Rectal smooth muscle tissue (tissue), 1 donor: ENCODE results near the gene LACTBL1.

Source experiments
- H3K27ac ChIP-seq: one replicate; pipeline ENCODE4 v1.7.0; 2013; ENCODE audit warnings: low read depth, low read length, inconsistent platforms
- H3K27me3 ChIP-seq: one replicate; pipeline ENCODE4 v1.7.0; 2013; ENCODE audit warnings: low read length; ENCODE audit not compliant: control insufficient read depth, insufficient read depth
- H3K36me3 ChIP-seq: one replicate; pipeline ENCODE4 v1.7.0; 2013; ENCODE audit warnings: low read length; ENCODE audit not compliant: control insufficient read depth, insufficient read depth
- H3K4me1 ChIP-seq: one replicate; pipeline ENCODE4 v1.7.0; 2013; ENCODE audit warnings: low read length; ENCODE audit not compliant: control insufficient read depth, insufficient read depth
- H3K4me3 ChIP-seq: one replicate; pipeline ENCODE4 v1.7.0; 2013; ENCODE audit warnings: low read length
- H3K9ac ChIP-seq: one replicate; pipeline ENCODE4 v1.7.0; 2013; ENCODE audit warnings: low read length

LACTBL1 gene

DNA sequence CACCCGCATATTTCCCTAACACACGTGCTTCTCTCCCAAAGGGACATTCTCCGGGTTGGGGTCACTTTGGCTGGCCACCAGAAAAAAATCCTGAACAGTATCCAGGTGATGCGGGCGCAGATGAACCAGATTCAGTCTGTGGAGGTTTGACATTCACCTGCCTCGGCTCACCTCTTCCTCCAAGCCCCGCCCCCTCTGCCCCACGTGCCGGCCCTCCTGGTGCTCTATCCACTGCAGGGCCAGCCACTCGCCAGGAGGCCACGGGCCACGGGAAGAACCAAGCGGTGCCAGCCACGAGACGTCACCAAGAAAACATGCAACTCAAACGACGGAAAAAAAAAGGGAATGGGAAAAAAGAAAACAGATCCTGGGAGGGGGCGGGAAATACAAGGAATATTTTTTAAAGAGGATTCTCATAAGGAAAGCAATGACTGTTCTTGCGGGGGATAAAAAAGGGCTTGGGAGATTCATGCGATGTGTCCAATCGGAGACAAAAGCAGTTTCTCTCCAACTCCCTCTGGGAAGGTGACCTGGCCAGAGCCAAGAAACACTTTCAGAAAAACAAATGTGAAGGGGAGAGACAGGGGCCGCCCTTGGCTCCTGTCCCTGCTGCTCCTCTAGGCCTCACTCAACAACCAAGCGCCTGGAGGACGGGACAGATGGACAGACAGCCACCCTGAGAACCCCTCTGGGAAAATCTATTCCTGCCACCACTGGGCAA is 59.1 kb downstream of the LACTBL1 start:
- Histone ChIP-seq H3K36me3 (peaks cover 6% of the 10 kb centered on the region), H3K27me3 (no peaks in the 10 kb centered on the region), H3K4me3 (no peak overlapping the region), H3K4me1 (no peaks in the 10 kb centered on the region), H3K9ac (no peak overlapping the region), H3K27ac (no peak overlapping the region)

DNA sequence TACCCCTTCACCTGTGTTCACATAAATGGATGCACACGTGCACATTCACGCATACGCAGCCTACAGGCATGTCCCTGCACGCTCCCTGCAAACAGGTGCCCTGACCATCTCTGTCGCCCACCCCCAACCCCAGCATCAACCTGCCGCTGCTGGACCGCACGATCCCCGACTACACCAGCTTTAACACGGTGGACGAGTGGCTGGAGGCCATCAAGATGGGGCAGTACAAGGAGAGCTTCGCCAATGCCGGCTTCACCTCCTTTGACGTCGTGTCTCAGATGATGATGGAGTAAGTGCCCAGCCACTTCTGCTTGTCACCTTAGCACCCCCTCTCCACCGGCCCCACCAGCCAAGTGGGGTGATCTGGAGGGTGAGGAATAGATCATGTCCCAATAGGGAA is 60.4 kb downstream of the LACTBL1 start:
- H3K27ac ChIP-seq = no peak overlapping the region
- no peak overlapping the region for H3K4me3 ChIP-seq
- no peaks in the 10 kb centered on the region for H3K4me1 ChIP-seq
- no peak overlapping the region for H3K9ac ChIP-seq
- H3K36me3 ChIP-seq = peaks cover 6% of the 10 kb centered on the region
- no peaks in the 10 kb centered on the region for H3K27me3 ChIP-seq

DNA sequence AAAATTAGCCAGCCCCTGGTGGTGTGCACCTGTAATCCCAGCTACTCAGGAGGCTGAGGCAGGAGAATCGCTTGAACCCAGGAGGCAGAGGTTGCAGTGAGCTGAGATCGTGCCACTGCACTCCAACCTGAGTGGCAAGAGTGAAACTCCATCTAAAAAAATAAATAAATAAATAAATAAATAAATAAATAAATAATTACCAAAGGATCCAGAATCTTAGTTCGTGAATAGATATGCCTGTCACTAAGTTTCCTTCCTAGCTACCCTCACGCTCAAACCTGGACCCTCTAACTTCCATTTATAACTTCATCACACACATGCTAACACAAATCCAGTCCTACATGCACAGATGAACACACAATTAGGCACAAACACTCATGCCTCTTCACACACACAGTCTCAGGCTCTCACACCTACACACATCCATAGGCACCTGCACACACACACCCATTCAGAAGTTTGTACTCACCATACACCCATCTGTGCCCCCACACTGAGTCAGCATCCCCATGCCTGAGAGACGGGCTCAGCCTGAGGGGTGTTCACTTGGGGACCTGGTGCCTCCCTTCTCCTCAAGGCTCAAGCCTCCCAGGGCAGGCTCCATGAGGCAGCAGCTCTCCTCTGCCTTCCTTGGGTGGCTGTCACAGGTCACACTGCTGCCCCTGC is 61.5 kb downstream of the LACTBL1 start:
- Histone ChIP-seq H3K27ac (no peak overlapping the region), H3K9ac (no peak overlapping the region), H3K4me3 (no peak overlapping the region), H3K4me1 (no peaks in the 10 kb centered on the region), H3K36me3 (peaks cover 6% of the 10 kb centered on the region), H3K27me3 (no peaks in the 10 kb centered on the region)

DNA sequence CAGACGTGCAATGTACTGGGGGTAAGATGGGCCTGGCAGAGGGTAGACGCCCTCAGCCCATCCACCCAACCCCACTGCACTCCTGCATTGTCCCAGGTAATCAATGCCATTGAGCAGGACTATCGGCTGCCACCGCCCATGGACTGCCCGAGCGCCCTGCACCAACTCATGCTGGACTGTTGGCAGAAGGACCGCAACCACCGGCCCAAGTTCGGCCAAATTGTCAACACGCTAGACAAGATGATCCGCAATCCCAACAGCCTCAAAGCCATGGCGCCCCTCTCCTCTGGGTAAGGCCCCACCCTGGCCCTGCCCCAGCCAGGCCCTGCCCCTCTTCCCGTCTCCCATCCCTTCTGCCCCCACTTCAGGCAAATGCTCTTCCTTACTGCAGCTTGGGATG is 62.4 kb downstream of the LACTBL1 start:
- peaks cover 6% of the 10 kb centered on the region for H3K36me3 ChIP-seq
- no peaks in the 10 kb centered on the region for H3K27me3 ChIP-seq
- H3K4me3 ChIP-seq = no peak overlapping the region

DNA sequence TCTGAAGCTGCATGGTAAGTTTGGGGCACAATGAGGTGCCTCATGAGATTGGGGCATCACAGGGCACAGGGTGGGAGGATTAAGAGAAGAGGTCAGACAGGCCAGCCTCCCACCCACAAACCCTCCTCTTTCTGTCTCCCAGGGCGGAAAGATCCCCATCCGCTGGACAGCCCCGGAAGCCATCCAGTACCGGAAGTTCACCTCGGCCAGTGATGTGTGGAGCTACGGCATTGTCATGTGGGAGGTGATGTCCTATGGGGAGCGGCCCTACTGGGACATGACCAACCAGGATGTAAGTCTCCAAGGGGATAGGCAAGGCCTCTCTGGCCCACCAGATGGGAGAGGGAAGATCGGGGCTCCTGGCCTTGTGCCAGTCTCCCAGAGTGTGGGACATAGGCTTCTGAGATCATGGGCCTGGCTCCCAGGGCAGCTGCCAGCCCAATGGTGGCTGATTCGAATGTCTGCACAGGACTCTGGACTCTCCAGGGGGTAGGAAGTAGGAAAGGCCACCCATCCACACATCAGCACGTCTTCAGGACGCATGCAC is 63.7 kb downstream of the LACTBL1 start:
- no peak overlapping the region for H3K27ac ChIP-seq
- no peak overlapping the region for H3K9ac ChIP-seq
- H3K4me1 ChIP-seq = no peaks in the 10 kb centered on the region
- no peak overlapping the region for H3K4me3 ChIP-seq
- H3K27me3 ChIP-seq = no peaks in the 10 kb centered on the region
- peaks cover 6% of the 10 kb centered on the region for H3K36me3 ChIP-seq

More for the DNA sequence above, 62.4 kb downstream of the LACTBL1 start:
- Histone ChIP-seq H3K27ac (no peak overlapping the region), H3K4me1 (no peaks in the 10 kb centered on the region), H3K9ac (no peak overlapping the region)

DNA sequence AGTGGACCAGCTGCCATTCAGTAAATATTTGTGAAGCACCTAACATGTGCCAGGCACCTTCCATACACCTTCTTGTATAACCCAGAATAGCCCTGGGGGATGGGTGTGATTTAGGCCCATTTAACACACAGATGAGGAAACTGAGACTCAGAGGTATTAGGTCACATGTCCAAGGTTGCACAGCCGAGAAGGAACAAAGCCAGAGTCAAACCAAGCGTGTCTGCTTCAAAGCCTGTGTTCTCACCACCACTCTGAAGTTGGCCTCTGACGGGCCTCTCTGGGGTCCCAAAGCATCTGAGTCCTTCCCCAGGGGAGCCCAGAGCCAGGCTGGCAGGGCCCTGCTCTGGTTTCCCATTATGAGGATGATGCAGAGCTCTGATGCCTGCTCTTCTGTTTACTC is 65.1 kb downstream of the LACTBL1 start:
- Histone ChIP-seq H3K4me3 (no peak overlapping the region), H3K9ac (no peak overlapping the region), H3K27ac (no peak overlapping the region), H3K27me3 (no peaks in the 10 kb centered on the region), H3K36me3 (peaks cover 6% of the 10 kb centered on the region), H3K4me1 (no peaks in the 10 kb centered on the region)

DNA sequence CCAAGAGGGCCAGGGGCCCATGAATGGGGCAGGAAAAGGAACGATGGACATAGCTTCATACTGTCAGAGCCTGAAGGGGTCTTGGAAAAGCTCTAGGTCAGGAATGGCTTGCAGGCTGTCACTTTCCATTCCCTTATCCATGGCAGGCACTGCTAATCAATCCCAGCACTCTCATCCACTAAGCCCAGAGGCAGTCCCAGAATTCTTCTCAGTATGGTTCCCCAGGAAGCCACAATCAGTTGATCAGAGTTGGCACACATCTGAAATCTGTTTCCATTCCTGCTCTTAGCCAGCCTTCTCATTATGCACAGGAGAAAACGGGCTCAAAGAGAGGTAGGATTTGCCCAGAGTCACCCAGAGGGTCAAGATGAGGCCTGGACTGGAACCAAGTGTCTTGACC is 65.7 kb downstream of the LACTBL1 start:
- Histone ChIP-seq H3K9ac (no peak overlapping the region), H3K36me3 (peaks cover 2% of the 10 kb centered on the region), H3K4me3 (no peak overlapping the region), H3K27ac (no peak overlapping the region), H3K27me3 (no peaks in the 10 kb centered on the region), H3K4me1 (no peaks in the 10 kb centered on the region)

DNA sequence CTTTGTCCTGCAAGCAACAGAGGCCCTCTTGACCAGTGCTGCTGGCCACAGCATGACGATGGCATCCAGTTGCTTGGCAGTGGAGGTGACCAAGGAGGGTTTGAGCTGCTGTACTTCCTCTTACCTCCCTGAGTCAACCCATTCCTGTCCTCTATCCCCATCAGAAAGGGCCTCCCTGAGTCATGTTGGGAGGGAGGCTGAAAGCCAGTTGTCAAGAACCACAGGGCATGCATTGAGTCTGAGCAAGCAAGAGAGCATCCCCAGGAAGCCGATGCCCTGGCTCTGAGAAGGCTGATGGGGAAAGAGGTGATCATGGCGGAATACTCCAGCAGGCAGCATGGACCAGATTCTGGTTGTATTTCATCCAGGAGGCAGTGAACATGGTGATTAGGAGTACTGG is 69.6 kb downstream of the LACTBL1 start:
- H3K9ac ChIP-seq = no peak overlapping the region
- no peaks in the 10 kb centered on the region for H3K36me3 ChIP-seq
- H3K4me1 ChIP-seq = no peaks in the 10 kb centered on the region
- H3K27me3 ChIP-seq = no peaks in the 10 kb centered on the region
- H3K27ac ChIP-seq = no peak overlapping the region
- H3K4me3 ChIP-seq = no peak overlapping the region
